HG03196 (cell line): ENCODE measurements around the gene COL4A6.

Experiments
- ATAC-seq: cut with Tn5 transposase; IDR thresholded peaks from one replicate; pipeline ENCODE4 v1.9.1; 2021; ENCODE audit not compliant: unreplicated experiment

Gene COL4A6

DNA sequence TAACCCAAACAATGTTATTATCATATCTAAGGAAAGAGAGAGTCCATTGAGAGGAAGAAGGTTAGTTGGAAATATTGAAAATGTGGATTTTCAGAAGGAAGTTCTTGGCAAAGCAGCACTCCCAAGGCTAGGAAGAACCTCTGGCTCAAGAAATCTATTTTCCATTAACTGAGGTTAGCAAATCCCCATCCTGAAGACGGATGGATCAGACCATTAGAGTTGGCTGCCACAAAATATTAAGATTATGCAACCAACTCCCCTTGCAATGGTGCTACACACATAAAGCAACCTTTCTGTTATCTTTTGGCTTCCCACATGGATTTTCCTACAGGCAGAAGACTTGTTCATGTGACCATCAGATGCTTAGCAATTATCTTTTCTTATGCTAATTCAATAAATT, 96.3 kb downstream of the COL4A6 start:
- no peak for ATAC-seq

DNA sequence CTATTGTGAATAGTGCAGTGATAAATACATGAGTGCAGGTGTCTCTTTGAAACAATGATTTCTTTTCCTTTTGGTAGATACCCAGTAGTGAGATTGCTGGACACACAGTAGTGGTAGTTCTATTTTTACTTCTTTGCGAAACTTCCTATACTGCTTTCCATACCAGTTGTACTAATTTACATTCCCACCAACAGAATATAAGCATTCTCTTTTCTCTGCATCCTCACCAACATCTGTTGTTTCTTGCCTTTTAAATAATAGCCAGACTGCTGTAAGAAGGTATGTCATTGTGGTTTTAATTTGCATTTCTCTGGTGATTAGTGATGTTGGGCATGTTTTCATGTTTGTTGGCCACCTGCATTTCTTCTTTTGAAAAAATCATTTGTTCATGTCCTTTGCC, 105.9 kb downstream of the COL4A6 start:
- peak; percentile 77 for ATAC-seq

DNA sequence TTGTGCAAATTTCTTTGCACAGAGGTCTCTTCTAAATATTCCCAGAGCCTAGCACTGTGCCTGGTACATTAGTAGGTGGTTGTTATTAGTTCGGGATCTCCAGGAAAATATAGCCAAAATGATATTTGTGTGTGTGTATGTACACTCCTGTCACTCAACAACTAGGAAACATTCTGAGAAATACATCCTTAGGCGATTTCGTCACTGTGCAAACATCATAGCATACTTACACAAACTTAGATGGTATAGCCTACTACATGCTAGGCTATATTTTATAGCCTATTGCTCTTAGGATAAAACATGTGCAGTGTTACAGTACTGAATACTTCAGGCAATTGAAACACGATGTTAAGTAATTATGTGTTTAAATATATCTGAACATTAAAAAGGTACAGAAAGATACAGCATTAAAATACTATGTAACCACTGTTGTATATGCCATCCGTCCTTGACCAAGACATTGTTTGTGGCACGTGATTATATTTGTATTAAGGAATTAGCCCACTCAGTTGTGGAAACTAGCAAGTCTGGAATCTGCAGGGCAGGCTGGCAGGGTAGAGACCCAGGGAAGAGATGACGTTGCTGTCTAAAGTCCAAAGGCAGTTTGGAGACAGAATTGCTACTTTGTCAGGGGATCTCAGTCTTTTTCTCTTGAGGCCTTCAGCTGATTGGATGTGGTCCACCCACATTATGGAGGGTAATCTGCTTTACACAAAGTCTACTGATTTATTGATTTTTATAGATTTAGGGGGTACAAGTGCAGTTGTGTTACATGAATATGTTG, 106.9 kb downstream of the COL4A6 start:
- no peak for ATAC-seq

DNA sequence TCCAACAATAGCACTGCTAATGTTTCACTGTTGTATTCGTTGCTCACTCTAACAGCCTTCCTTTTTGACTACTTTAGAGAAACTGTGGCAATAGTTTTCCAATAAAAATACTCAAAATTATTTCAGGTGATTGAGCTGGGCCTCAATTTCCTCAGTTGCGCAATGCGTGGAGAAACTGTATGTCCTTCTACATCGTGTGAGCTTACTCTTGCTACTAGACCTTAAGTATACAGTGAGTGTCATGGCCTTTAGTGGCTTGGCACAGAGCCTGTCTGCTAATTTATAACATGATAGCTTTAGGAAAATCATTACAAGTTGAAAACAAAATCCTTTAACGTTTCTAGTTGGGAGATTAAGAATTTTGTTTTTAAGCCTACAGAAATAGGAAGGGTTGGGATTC, 114.5 kb downstream of the COL4A6 start:
- no peak for ATAC-seq

DNA sequence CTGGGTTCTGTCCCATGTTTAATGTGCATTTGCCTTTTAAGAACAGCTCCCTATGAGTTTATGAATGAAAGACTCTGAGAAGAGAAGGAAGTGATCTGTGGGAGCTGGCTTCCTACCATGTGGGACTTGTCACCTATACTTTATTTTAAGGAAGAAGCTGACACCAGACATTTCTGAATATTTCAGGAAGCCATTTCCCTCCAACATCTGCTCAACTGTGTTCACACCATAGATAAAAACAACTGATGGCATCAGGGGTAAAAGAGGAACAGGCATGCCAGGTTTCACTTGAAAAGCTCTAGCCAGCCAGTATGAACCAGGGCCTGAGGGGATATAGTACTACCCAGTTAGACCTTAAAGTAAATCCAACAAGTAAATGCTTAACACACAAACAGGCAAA, 116.0 kb downstream of the COL4A6 start:
- no peak for ATAC-seq

DNA sequence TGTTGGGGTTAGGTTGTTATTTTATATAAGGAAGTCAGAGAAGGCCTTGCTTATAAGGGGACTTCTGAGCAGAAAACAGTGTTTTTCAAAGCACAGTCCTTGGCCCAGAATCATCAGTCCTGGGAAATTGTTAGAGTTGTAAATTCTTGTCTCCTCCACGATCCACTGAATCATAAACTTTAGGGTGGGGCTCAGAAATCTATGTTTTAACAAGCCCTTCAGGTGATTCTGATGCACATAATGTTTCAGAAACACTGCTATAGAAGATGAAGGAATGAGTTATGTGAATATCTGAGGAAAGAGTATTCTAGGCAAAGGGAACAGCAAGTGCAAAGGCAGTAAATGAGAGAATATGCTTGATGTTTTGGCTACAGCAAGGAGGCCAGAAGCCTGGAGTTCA, 121.8 kb downstream of the COL4A6 start:
- ATAC-seq = no peak

DNA sequence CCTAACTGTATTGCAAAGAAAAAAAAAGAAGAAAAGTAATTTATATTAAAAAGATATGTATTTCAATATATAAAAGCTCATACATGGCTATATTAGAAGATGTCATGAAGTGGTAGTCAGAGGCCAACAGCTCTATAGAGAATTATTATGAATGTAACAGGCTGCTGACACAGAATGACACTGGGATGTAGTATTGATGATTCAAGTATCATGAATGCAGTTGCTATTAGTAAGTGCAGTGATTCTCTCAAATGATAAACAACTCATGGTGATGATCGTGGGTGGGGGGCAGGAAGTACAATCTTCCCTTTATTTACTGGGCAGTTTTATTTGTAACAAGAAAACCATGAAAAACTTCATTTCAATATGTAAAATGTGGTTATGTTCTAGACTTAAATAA, 124.6 kb downstream of the COL4A6 start:
- ATAC-seq = no peak

DNA sequence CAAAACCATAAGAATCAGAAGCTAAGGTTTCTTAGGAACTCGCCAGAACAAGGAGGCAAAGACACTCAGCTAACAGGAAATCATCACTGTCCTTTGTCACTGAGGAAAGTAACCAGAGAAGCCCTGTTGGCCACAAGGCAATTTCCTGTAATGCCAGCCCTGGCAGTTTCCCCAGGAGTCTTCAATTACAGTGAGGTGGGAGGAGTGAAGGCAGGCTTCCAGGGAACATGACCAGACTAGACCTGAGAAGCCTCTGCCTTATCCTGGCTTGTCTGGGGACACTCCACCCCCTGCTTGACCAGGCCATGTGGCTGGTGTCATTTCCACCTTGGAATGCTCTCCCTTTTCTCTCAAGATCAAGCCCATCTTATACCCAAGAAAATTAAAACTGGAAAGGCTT, 125.3 kb downstream of the COL4A6 start:
- ATAC-seq = no peak

DNA sequence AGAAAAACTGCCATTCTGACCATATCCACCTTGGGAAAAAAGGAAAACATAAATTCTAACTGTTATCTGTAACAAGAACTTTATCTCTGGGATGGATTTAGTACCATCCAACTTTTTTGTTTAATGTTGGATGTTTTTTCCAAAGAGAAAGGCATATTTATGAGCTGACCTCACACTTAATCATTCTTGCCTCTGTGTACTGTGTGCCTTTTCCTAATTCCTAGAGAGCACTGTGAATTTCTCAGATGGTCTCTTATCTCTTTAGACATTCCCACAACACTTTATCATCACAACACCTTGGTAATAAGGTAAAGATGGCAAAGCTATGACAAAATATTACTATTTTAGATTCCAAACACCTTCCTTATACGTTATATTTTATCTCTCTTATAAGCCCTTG, 126.2 kb downstream of the COL4A6 start:
- no peak for ATAC-seq

DNA sequence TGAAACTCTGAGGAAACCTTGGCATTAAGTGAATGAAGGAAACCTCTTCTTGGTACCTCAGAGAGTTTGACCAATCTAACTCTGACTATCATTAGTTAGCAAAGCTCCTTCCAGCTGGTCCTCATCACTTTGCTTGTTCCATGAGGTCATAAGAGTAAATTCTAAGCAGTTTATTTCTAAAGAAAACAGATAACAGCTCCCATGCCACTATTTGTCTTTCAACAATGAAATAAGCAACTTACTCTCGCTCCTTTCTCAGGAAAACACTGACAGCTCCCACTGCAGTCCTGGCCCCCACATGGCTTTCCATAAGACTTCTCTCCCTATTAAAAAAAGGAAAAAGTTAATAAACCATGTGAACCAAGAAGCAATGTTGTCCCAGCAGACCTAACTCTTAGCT, 127.7 kb downstream of the COL4A6 start:
- ATAC-seq = no peak

DNA sequence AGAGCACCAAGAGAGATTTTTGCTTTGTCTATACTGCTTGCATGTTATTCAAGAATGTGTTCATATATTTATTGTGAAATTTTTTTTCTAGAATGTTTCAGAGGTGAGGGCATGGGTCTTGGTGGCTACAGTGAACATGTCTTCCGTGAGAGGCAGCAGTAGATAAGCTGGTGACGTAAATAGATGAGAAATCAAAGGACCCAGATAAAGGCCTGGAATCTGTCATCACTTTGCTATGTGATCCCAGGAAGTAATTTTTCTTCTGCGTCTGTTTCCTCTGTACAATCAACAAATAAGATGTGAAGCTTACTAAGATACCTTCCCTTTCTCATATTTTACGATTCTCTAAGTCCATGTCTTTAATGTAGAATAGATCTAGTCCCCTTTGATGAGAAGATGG, 129.1 kb downstream of the COL4A6 start:
- ATAC-seq = no peak

DNA sequence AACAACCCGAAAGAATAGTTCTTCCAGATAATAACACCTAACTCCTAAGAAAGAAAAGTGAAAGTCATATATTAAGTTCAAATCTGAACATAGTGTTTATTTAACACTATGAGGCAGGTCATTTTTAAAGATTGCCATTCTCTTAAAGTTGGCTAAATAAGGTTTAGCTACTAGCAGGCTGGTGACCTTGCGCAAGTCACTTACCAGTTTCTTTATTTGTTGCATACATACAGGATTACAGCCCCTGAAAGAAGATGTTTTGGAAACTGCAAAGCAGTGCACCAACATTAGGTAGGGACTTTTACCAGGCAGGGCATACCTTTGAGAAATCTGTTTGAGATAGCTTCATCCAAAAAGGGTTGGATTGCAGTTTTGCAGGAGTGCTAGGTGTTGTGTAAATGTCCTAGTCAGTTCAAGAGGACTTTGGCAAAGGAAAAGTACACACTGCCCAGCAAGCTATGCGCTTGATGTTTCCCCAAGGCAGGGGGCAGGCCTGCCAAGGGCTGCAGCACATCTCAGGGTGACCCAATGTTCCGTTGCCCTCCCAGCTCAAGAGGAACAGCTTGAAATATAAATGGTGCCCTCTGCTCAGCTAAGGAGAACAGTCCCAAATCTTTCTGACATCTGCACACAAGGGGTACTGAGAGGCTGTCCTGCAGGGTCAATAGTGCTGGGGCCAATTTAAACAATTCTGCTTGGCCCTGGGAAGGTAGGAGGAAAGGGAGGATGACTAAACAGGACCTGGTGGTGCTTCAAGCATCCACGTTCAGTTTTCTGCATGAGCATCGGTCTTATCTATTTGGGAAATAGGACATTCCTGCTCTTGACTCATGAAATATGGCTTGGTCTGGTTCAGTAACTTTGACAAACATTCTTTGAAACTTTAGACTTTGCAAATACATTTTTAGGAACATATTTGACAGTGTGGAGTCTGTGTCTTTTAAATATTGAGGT, 130.8 kb downstream of the COL4A6 start:
- ATAC-seq = no peak

DNA sequence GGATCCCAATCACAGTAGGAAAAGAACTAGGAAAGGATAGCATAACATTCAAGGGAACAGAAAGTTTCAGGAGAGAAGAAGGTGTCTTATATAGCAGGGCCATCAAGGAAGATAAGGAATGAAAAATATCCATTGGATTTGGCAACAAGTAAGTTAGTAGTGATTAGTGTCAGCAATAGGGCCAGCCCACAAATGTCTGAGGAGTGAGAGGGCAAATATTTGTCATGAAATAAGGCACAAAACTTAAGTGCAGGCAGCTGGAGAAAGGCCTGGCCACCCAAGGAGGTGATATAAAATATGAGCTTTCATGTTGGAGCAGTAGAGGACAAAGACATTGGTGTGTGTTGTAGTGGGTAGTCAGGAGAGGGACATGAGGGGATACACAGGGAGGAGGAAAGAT, 132.1 kb downstream of the COL4A6 start:
- no peak for ATAC-seq

DNA sequence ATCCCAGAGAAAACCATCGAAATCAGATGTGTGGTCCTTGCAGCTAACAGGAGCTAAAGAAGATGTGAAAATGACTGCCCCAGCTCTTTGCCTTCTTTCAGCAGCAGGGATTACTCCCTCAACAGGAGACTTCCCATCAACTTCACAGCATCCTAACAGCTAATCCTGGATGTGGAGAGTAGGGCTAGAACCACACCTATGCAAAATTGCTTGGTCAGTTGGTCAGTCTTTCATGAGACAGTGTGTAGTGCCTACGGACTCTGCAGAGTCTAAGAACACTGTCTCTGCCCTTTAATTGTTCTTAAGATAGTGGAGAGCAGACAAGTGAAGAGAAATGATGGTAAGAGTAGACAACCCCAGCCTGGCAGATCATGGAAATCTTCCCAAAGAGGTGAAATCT, 133.5 kb downstream of the COL4A6 start:
- ATAC-seq = no peak

DNA sequence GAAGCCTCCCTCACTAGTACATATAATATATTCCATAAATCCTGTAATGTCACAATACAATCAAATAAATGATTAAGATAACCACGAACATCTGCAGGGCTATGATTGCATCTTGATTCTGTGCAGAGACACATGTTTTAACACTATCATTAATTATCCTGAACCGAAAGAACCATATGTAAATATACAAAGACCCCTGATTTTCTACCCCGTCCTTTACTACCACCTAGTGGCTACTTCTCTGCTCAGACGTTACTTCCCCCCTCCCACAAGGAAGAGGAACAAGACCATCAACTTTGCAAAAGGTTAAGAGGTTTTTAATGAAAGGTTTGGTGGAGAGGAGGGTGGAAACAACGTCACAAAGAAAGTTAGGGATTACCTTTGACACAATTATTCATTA, 134.0 kb downstream of the COL4A6 start:
- no peak for ATAC-seq

DNA sequence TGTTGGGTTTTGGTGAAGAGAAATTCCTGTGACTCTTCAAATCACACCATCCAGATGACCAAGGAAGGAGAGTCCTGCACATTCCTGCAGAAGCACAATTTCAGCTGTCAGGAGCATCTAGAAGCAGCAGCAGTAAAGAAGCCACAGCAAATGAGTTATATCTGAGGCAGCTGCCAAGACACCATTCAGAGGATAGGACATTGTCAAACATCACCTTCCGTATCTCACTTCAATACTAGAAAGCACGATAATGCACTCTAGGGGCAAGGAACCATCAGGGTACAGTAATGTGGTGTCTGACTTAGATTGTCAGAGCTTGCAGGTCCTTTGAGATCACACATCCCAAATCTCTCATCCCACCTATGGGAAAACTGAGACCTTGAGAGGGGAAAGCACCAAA, 134.5 kb downstream of the COL4A6 start:
- ATAC-seq = no peak

DNA sequence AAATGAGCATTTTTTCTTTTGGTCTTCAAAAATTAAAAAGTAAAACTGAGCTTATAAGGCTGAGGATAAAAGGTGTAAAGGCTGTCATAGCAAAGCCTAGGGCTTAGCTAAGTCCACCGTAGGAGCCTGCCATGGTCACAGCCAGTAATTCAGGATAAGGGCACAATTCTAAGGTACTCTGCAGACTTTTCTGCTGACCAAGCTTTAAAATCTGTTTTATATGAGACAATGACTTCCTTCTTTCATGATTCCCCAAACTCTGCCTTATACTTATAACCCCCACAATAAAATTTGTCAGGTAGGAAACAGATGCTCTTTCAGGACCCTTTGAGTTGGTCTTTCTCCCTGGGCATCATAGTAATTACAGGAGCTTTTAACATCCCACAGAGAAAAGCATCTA, 138.5 kb downstream of the COL4A6 start:
- ATAC-seq = no peak

DNA sequence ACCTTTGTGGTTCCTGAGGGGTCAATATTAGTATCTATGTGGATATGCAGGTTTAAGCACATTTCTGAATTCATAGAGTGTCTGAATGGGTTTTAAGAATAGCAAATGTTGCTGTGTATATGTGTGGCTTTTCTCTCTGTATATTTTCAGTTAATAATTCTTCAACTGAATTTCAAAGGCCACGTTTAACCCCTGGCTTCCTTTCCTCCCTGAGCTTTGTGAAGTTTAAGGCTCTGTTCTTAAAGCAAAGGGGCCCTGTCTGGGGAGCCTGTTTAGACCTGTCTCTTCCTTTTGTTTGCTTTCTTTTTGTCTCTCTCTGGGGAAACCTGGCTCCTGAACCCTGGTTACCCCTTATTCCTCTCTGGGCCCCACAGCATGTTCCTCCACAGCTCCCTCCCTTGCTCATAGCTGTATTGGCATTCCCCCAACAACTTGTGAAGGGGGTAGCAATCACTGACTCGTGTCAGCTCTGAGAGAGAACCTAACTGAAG, 139.1 kb downstream of the COL4A6 start:
- peak; percentile 86 for ATAC-seq

DNA sequence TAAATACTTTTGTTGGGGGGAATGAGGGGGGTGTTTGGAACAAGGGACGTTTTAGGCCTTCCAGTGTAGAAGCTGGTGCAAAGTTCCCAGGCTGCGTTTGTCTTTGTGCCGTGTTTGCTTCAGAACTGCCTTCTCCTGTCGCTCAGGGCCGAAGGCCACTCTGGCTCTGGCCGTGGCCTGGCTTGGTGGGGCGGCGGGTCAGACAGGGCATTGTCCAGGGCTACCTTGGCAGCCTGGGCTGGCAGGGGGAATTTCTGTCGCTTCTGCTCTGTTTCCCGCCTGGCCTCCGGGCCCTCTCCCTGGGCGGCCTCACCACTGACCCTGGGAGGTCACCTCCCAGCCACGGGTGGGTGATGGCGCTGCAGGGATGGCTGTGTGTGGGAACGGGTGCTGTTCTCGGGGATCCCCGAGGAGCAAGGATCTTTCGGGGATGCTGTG, 140.0 kb downstream of the COL4A6 start:
- ATAC-seq = no peak

DNA sequence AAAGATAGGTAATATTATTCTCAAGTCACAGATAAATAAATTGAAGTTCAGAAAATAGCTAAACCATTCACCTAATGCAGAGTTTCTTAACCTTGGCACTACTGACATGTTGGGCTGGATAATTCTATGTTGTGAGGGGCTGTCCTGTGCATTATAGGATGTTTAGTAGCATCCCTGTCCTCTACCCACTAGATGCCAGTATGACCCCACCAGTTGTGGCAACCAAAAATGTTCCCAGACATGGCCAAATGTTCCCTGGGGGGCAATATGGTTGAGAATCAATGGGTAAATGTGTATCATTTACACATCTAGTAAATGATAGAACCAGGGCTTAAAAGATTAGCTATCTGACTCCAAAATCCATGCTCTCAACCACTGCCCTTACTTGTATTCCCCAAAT, 140.9 kb downstream of the COL4A6 start:
- ATAC-seq = no peak

DNA sequence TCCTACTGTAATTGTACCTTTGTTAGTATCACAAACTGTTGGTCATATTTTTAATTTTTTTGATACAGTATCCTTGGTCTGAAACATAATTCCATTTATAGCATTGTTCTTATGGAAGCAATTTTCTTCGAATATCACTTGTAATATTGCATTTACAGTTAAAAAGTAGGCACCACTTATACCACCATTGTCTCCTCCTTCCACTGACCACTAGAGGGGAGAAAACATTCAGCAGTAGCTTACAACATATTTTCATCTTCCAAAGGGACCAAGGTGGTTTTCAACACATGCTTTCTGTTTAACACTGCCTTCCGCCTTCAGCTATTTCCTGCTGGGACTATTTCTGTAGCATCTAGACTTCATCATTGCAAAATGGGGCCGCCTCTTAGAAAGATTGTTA, 146.2 kb downstream of the COL4A6 start:
- no peak for ATAC-seq

DNA sequence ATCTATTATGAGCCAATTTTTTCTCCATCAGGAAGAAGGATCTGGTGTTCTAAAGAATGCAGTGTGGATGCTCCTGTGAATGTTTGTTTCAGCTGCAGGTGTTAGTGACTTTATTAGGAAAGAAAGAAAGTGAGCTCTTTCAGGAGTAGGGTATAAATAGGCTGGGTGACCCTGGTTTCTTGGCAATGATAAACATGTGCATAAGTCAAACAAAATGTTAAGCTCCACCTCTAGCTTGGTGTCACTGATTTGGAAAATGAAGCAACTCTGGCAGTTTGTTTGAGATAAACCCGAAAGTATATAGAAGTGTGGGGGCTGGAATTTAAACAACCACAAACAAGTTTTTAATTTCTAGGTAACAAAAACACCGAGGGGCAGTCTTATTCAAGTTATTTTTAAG, 152.3 kb downstream of the COL4A6 start:
- ATAC-seq = no peak
